Measurements from ENCODE around the gene BST2. TPM values are rescaled to one million over a fixed set of nuclear protein-coding genes. Genes with fewer than 3 reads are reported as not detected.
A peak's percentile ranks its signal among the peaks of the same experiment; 100 is the strongest.

The BST2 gene
- 78.1 TPM for polyA plus RNA-seq (2013, experiment 1 of 2)
- 86.5 TPM for polyA plus RNA-seq (2013, experiment 2 of 2)

DNA sequence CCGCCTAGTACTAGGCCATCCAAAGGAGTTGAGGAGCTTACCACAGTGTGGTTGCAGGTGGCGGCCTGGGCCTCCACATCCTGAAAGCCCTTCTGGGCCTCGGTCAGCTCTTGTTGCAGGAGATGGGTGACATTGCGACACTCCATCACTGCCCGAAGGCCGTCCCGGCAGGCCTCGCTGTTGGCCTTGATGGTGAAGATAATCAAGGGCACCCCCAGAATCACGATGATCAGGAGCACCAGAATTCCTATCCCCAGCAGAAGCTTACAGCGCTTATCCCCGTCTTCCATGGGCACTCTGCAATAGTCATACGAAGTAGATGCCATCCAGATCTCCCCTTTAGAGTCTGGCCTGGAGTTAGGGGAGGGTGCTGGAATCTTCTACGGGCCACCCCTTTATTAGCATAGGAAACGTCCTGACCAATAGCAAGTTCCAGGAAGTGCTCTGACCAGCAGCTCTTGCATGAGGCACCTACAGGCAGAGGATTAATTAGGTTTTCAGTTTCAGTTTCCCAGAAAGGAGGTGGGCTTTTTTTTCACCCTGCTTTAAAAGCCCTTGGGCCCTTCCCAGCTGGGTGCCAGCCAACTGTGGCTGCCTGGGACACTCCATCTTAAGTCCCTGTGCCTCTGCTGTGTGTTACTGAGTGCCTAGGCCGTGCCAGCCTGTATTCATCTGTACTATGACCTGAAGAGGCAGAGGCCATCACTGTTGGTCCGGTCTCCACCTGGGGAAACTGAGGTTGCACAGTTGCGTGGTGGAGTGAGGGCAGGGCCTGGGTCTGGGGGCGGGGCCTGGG, at the start of gene BST2:
TSS of gene BST2 (minus strand) at position 381 of the 796 bp plus-strand sequence. CDS start at position 326, 55 bp downstream.
- H3K4me1 ChIP-seq (ENCODE audit: control insufficient read depth, insufficient read depth, low read length, poor library complexity, severe bottlenecking): peaks cover 12% of the 10 kb centered on the region
- 91 to 95% methylated on average over 13 to 15 of the region's 18 CpGs for WGBS, 2 experiments (ENCODE audit: insufficient coverage in 2 of 2)
- peak within 1 kb of the TSS; percentile 66 for H3K27ac ChIP-seq (ENCODE audit: low read depth, low read length, severe bottlenecking)
- peak within 1 kb of the TSS; percentile 33 for H3K4me3 ChIP-seq (ENCODE audit: extremely low read depth, insufficient read depth, low read length, poor library complexity, severe bottlenecking)
- no peaks in the 10 kb centered on the region for H3K36me3 ChIP-seq (ENCODE audit: control insufficient read depth, insufficient read depth, low read length)
- H3K9me3 ChIP-seq (ENCODE audit: control insufficient read depth, low read length): no peaks in the 10 kb centered on the region

DNA sequence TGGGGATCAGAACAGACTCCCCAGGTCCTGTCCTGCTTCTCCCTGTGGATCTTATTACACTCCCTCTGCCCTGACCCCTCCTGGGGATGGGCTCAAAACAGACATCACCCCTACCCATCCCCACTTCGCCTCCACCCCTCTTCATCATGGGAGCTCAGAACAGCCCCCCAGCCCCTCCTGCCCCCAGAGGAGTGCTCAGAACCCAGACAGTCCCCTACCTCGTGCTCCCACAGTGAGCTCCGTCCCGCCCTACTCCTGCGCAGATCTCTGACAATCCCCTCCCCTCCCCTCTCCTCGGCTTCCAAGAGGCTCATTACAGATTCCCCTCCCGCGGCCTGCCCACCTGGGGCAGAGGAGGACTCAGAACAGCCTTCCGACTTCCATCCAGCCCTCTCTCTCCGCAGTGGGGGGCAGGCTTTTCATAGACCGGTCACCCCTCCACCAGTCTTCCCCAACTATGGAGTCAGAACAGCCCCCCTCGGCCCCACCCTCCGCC, 49.2 kb upstream of the BST2 start:
- Histone ChIP-seq H3K36me3 (ENCODE audit: control insufficient read depth, insufficient read depth, low read length) (no peaks in the 10 kb centered on the region), H3K4me1 (ENCODE audit: control insufficient read depth, insufficient read depth, low read length, poor library complexity, severe bottlenecking) (no peaks in the 10 kb centered on the region), H3K4me3 (ENCODE audit: extremely low read depth, insufficient read depth, low read length, poor library complexity, severe bottlenecking) (no peak overlapping the region), H3K27ac (ENCODE audit: low read depth, low read length, severe bottlenecking) (no peak overlapping the region), H3K9me3 (ENCODE audit: control insufficient read depth, low read length) (no peaks in the 10 kb centered on the region)
- WGBS, 2 experiments (ENCODE audit: insufficient coverage in 2 of 2): 2 to 4% methylated on average over 11 of the region's 13 CpGs

GRCh38 chr19:17451820-17452219, 46.4 kb upstream of the BST2 start:
- no peaks in the 10 kb centered on the region for H3K36me3 ChIP-seq (ENCODE audit: control insufficient read depth, insufficient read depth, low read length)
- H3K4me3 ChIP-seq (ENCODE audit: extremely low read depth, insufficient read depth, low read length, poor library complexity, severe bottlenecking): no peak overlapping the region
- no peaks in the 10 kb centered on the region for H3K9me3 ChIP-seq (ENCODE audit: control insufficient read depth, low read length)
- no peak overlapping the region for H3K27ac ChIP-seq (ENCODE audit: low read depth, low read length, severe bottlenecking)
- no peaks in the 10 kb centered on the region for H3K4me1 ChIP-seq (ENCODE audit: control insufficient read depth, insufficient read depth, low read length, poor library complexity, severe bottlenecking)
- WGBS, 2 experiments (ENCODE audit: insufficient coverage in 2 of 2): 93 to 100% methylated on average over 1 to 2 of the region's 4 CpGs

GRCh38 chr19:17450264-17451075, 45.0 kb upstream of the BST2 start:
- H3K27ac ChIP-seq (ENCODE audit: low read depth, low read length, severe bottlenecking): no peak overlapping the region
- H3K4me1 ChIP-seq (ENCODE audit: control insufficient read depth, insufficient read depth, low read length, poor library complexity, severe bottlenecking): no peaks in the 10 kb centered on the region
- no peaks in the 10 kb centered on the region for H3K9me3 ChIP-seq (ENCODE audit: control insufficient read depth, low read length)
- WGBS, 2 experiments (ENCODE audit: insufficient coverage in 2 of 2): 77 to 90% methylated on average over 5 to 7 of the region's 8 CpGs
- no peak overlapping the region for H3K4me3 ChIP-seq (ENCODE audit: extremely low read depth, insufficient read depth, low read length, poor library complexity, severe bottlenecking)
- no peaks in the 10 kb centered on the region for H3K36me3 ChIP-seq (ENCODE audit: control insufficient read depth, insufficient read depth, low read length)

DNA sequence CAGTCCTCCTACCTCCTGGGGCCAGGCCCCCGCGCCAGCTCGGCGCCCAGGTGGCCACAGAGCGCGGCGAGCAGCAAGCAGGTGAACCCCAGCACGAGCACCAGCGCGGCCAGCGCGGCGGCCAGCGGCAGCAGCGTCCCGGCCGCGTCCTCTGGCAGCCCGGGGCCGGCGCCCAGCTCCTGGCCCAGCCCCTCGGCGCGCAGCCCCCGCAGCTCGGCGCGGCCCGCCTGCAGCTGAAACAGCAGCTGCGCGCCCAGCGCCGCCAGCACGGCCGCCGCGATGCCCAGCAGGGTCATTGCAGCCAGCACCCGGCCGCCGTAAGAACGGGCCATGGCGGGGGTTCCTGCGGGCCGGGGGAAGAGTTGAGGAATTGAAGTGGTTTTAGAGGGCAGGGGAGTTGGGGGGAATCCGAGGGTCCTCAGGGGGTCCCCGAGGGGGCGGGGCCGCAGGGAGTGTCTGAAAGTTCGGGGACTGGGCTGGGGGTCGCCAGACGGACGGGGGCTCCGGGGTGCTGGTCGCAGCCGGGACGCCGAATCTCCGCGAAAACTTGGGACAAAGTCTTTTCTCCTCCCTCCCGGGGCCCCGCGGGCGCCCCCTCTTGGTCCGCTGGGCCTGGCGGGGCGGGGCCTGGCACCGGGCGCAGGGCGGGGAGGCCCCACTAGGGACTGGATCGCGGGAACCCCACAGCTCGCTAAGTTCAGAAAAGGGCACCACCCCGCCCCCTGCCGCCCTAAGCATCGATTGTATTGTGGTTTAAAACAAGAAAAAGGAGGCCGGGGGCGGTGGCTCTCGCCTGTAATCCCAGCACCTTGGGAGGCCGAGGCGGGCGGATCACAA, 42.9 kb upstream of the BST2 start, which contains the start of gene TMEM221:
TSS of gene TMEM221 (minus strand) at position 538 of the 837 bp plus-strand sequence. CDS start at position 332, 206 bp downstream.
- Histone ChIP-seq H3K27ac (ENCODE audit: low read depth, low read length, severe bottlenecking) (no peak within 1 kb of the TSS), H3K36me3 (ENCODE audit: control insufficient read depth, insufficient read depth, low read length) (no peaks in the 10 kb centered on the region), H3K4me1 (ENCODE audit: control insufficient read depth, insufficient read depth, low read length, poor library complexity, severe bottlenecking) (no peaks in the 10 kb centered on the region), H3K9me3 (ENCODE audit: control insufficient read depth, low read length) (no peaks in the 10 kb centered on the region), H3K4me3 (ENCODE audit: extremely low read depth, insufficient read depth, low read length, poor library complexity, severe bottlenecking) (peak within 1 kb of the TSS; percentile 42)
- 2 to 4% methylated on average over 55 to 56 of the region's 81 CpGs for WGBS, 2 experiments (ENCODE audit: insufficient coverage in 2 of 2)

DNA sequence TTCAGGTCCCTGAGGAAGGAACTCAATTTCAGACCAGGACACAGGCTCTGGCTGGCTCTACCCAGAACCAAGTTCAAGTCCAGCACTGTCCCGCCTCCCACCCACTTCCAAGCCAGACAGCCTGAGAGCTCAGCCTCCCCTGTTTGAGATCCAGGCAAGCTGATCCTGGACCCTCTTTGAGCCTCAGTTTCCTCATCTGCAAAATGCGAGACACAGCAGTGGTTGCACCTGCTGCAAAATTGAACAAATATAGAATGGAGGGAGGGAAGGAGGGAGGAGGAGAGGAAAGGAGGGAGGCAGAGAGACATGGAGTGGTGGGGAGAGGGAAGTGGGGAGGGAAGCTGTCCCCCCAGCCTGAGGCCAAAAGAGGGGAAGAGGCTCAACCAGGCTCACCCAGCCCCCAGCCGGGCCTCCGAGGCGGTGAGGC, 42.3 kb upstream of the BST2 start:
- H3K4me1 ChIP-seq (ENCODE audit: control insufficient read depth, insufficient read depth, low read length, poor library complexity, severe bottlenecking): no peaks in the 10 kb centered on the region
- H3K9me3 ChIP-seq (ENCODE audit: control insufficient read depth, low read length): no peaks in the 10 kb centered on the region
- peak overlapping the region; percentile 42 for H3K4me3 ChIP-seq (ENCODE audit: extremely low read depth, insufficient read depth, low read length, poor library complexity, severe bottlenecking)
- H3K27ac ChIP-seq (ENCODE audit: low read depth, low read length, severe bottlenecking): no peak overlapping the region
- H3K36me3 ChIP-seq (ENCODE audit: control insufficient read depth, insufficient read depth, low read length): no peaks in the 10 kb centered on the region
- WGBS, 2 experiments (ENCODE audit: insufficient coverage in 2 of 2): 34 to 100% methylated on average over 2 to 5 of the region's 5 CpGs

DNA sequence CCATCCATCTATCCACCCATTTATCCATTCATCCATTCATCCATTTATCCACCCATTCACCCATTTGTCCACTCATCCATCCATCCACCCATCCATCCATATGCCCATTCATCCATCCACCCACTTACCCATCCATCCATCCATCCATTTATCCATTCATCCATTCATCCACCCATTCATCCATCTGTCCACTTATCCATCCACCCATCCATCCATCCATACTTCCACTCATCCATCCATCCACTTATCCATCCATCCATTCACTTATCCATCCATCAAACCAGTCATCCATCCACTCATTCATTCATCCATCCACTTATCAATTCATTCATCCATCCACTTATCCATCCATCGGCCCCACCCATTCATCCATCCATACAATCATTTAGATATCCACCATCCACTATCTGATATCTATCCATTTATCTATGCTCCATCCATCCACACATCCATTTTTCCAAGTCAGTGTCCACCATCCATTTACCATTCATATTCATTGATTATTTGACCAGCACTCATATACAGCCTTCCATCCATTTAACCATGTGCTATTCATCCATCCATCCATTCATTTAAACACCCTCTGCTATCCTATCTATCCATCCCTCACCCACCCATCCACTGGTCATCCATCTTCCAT, 40.2 kb upstream of the BST2 start:
- Histone ChIP-seq H3K9me3 (ENCODE audit: control insufficient read depth, low read length) (no peaks in the 10 kb centered on the region), H3K36me3 (ENCODE audit: control insufficient read depth, insufficient read depth, low read length) (no peaks in the 10 kb centered on the region), H3K27ac (ENCODE audit: low read depth, low read length, severe bottlenecking) (no peak overlapping the region), H3K4me3 (ENCODE audit: extremely low read depth, insufficient read depth, low read length, poor library complexity, severe bottlenecking) (no peak overlapping the region), H3K4me1 (ENCODE audit: control insufficient read depth, insufficient read depth, low read length, poor library complexity, severe bottlenecking) (no peaks in the 10 kb centered on the region)
- WGBS, 2 experiments (ENCODE audit: insufficient coverage in 2 of 2): 83 to 94% methylated on average over 1 of the region's 1 CpG

DNA sequence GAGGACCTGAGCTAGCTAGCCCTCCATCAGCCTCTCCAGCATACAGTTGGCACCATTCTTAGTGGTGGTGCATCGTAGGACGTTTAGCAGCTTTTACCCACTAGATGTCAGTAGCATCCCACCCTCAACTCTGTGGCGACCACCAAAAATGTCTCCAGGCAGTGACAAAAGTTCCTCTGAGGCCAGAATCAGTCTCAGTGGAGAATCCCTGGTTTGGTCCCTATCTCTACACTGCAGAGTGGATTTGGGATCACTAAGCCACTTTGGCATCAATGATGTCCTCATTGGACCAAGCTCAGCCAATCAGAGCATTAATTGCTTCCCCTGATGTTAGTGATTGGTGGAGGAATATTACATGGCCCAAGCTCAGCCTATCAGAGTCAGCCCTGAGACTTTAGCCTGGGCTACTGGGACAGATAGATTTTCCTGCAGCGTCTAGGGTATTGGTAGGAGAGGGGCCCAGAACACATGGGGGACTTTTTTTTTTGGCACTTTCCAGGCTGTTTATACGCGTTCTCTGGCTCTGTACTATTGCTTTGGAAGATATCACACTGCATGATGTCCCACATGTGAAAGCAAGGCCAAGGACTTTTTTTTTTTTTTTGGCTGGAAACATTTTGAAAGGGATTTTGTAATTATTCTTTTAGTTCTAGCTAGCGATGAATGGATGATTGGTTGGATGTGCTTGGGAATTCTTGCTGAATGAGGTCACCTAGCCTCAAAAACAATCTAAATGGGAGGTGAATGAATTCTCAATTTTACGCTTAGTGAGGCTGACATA, 36.0 kb upstream of the BST2 start:
- WGBS, 2 experiments (ENCODE audit: insufficient coverage in 2 of 2): 40 to 60% methylated on average over 4 to 7 of the region's 8 CpGs
- no peak overlapping the region for H3K27ac ChIP-seq (ENCODE audit: low read depth, low read length, severe bottlenecking)
- no peaks in the 10 kb centered on the region for H3K36me3 ChIP-seq (ENCODE audit: control insufficient read depth, insufficient read depth, low read length)
- no peak overlapping the region for H3K4me3 ChIP-seq (ENCODE audit: extremely low read depth, insufficient read depth, low read length, poor library complexity, severe bottlenecking)
- no peaks in the 10 kb centered on the region for H3K9me3 ChIP-seq (ENCODE audit: control insufficient read depth, low read length)
- H3K4me1 ChIP-seq (ENCODE audit: control insufficient read depth, insufficient read depth, low read length, poor library complexity, severe bottlenecking): no peaks in the 10 kb centered on the region

- H3K36me3 ChIP-seq (ENCODE audit: control insufficient read depth, insufficient read depth, low read length): no peaks in the 10 kb centered on the region
- 75 to 87% methylated on average over 4 to 5 of the region's 7 CpGs for WGBS, 2 experiments (ENCODE audit: insufficient coverage in 2 of 2)
- H3K9me3 ChIP-seq (ENCODE audit: control insufficient read depth, low read length): no peaks in the 10 kb centered on the region
- H3K27ac ChIP-seq (ENCODE audit: low read depth, low read length, severe bottlenecking): no peak overlapping the region
- no peaks in the 10 kb centered on the region for H3K4me1 ChIP-seq (ENCODE audit: control insufficient read depth, insufficient read depth, low read length, poor library complexity, severe bottlenecking)
- no peak overlapping the region for H3K4me3 ChIP-seq (ENCODE audit: extremely low read depth, insufficient read depth, low read length, poor library complexity, severe bottlenecking)
Observed at GRCh38 chr19:17436874-17437267, 31.4 kb upstream of the BST2 start.

All from mesodermal cell (in vitro differentiated cells).